SK-N-SH (cell line): ENCODE measurements around the gene UTP14C. TPM values are rescaled to one million over a fixed set of nuclear protein-coding genes. Genes with fewer than 3 reads are reported as not detected.

Source experiments
- CTCF ChIA-PET: fragments of 300-600, 350-600 bp; formaldehyde crosslinking; extraction: SDS; loops from one replicate; lab custom pipeline; 2021; lab: Yijun Ruan, JAX
- POLR2A ChIA-PET: fragments of 350-600 bp; sonication (Branson Sonifier 250); formaldehyde crosslinking; extraction: SDS; loops from one replicate; lab custom pipeline; 2020; ENCODE audit warnings: antibody characterized with exemption, inconsistent platforms; lab: Yijun Ruan, JAX
- DNase-seq: peaks from one replicate; pipeline ENCODE4 v3.0.0; 2012
- H2AFZ ChIP-seq: fragments of 200-600 bp; sonication (generic); 2 replicates; pipeline ENCODE4 v1.8.1; 2016; ENCODE audit warnings: antibody characterized with exemption, mild to moderate bottlenecking, low read depth
- H3F3A ChIP-seq: fragments of 200-600 bp; sonication (generic); replicated peaks from 2 replicates; pipeline ENCODE3; 2016; ENCODE audit warnings: antibody characterized with exemption, mild to moderate bottlenecking; ENCODE audit not compliant: insufficient read depth
- H3K27ac ChIP-seq, 2 experiments: fragments of 200-500 bp in 1 of 2; fragments of 200-600 bp in 1 of 2; sonication (Bioruptor generic) in 1 of 2; sonication (generic), shearing (Covaris generic) in 1 of 2; 2 replicates each; pipeline versions ENCODE4 v1.5.1 to v1.6.1; 2014 to 2016; ENCODE audit warnings: low read depth in 2 of 2, inconsistent platforms in 1 of 2, low read length in 1 of 2, mild to moderate bottlenecking in 1 of 2, mixed read lengths in 1 of 2
- H3K27me3 ChIP-seq: fragments of 200-600 bp; sonication (generic), shearing (Covaris generic); 2 replicates; pipeline ENCODE4 v1.6.1; 2016; ENCODE audit warnings: mixed run types; ENCODE audit not compliant: insufficient read depth
- H3K36me3 ChIP-seq, 2 experiments: fragments of 200-500 bp in 1 of 2; fragments of 200-600 bp in 1 of 2; sonication (Bioruptor generic) in 1 of 2; sonication (generic) in 1 of 2; replicated peaks in 1 of 2; 2 replicates each; pipeline versions ENCODE3 to v1.5.1; 2014 to 2016; ENCODE audit warnings: low read length in 1 of 2, mild to moderate bottlenecking in 1 of 2; ENCODE audit not compliant: insufficient read depth in 2 of 2, control insufficient read depth in 1 of 2
- H3K4me1 ChIP-seq, 2 experiments: fragments of 200-500 bp in 1 of 2; fragments of 200-600 bp in 1 of 2; sonication (Bioruptor generic) in 1 of 2; sonication (generic), shearing (Covaris generic) in 1 of 2; 2 replicates each; pipeline versions ENCODE4 v1.5.1 to v1.6.1; 2014 to 2016; ENCODE audit warnings: low read depth in 1 of 2, low read length in 1 of 2, mixed run types in 1 of 2; ENCODE audit not compliant: insufficient read depth in 2 of 2, control insufficient read depth in 1 of 2
- H3K4me2 ChIP-seq: fragments of 200-600 bp; sonication (generic), shearing (Covaris generic); 2 replicates; pipeline ENCODE4 v1.6.1; 2017; ENCODE audit warnings: mixed run types
- H3K4me3 ChIP-seq, 2 experiments: fragments of 200-500 bp in 1 of 2; fragments of 200-600 bp in 1 of 2; sonication (Bioruptor generic) in 1 of 2; sonication (generic), shearing (Covaris generic) in 1 of 2; 2 replicates each; pipeline versions ENCODE4 v1.5.1 to v1.8.1; 2014 to 2016; ENCODE audit warnings: low read depth in 2 of 2, inconsistent platforms in 1 of 2, low read length in 1 of 2, mild to moderate bottlenecking in 1 of 2, mixed read lengths in 1 of 2, moderate library complexity in 1 of 2
- H3K79me2 ChIP-seq: fragments of 200-600 bp; sonication (generic); 2 replicates; pipeline ENCODE4 v1.8.1; 2017; ENCODE audit warnings: mild to moderate bottlenecking; ENCODE audit not compliant: insufficient read depth
- H3K9ac ChIP-seq: fragments of 200-600 bp; sonication (generic); 2 replicates; pipeline ENCODE4 v1.6.1; 2017; ENCODE audit warnings: mixed run types
- H3K9me2 ChIP-seq: fragments of 200-600 bp; sonication (generic); 2 replicates; pipeline ENCODE4 v1.6.1; 2017; ENCODE audit warnings: mixed run types
- H3K9me3 ChIP-seq: fragments of 200-600 bp; sonication (generic); 2 replicates; pipeline ENCODE4 v1.6.1; 2017; ENCODE audit warnings: mixed run types, mild to moderate bottlenecking, moderate library complexity
- H4K20me1 ChIP-seq: fragments of 200-600 bp; sonication (generic); 2 replicates; pipeline ENCODE4 v1.6.1; 2017; ENCODE audit warnings: mild to moderate bottlenecking, mixed run types; ENCODE audit not compliant: insufficient read depth
- CHD2 ChIP-seq: fragments of 150-350 bp; IDR thresholded peaks from 2 replicates; pipeline ENCODE4 v1.6.1; 2018; ENCODE audit warnings: low read length; ENCODE audit not compliant: partially characterized antibody
- FOXM1 ChIP-seq: IDR thresholded peaks from 2 replicates; pipeline ENCODE4 v1.4.0; 2012; ENCODE audit warnings: low read depth, mild to moderate bottlenecking
- GABPA ChIP-seq: IDR thresholded peaks from 2 replicates; pipeline ENCODE4 v1.4.0; 2012; ENCODE audit warnings: low read depth, mild to moderate bottlenecking
- GATA2 ChIP-seq: sonication (generic); formaldehyde crosslinking; IDR thresholded peaks from 2 replicates; pipeline ENCODE4 v1.5.0; 2020; ENCODE audit warnings: mild to moderate bottlenecking, missing genetic modification reagents
- MAX ChIP-seq: IDR thresholded peaks from 2 replicates; pipeline ENCODE4 v1.4.0; 2012; ENCODE audit warnings: low read depth
- MEF2A ChIP-seq: IDR thresholded peaks from 2 replicates; pipeline ENCODE4 v1.4.0; 2012; ENCODE audit warnings: low read depth, borderline replicate concordance
- MXI1 ChIP-seq: IDR thresholded peaks from 2 replicates; pipeline ENCODE4 v1.6.1; 2012; ENCODE audit warnings: mild to moderate bottlenecking, low read depth, low read length, improper control_type of control experiment
- PBX3 ChIP-seq: IDR thresholded peaks from 2 replicates; pipeline ENCODE4; 2012
- RAD21 ChIP-seq: IDR thresholded peaks from 2 replicates; pipeline ENCODE4 v1.6.1; 2012; ENCODE audit warnings: mild to moderate bottlenecking, low read length
- REST ChIP-seq: IDR thresholded peaks from 2 replicates; pipeline ENCODE4 v1.6.1; 2012; ENCODE audit warnings: mild to moderate bottlenecking, low read depth, low read length, moderate library complexity
- RFX5 ChIP-seq: IDR thresholded peaks from 2 replicates; pipeline ENCODE4 v1.6.1; 2012; ENCODE audit warnings: mild to moderate bottlenecking, improper control_type of control experiment, low read length
- SIN3A ChIP-seq: IDR thresholded peaks from 2 replicates; pipeline ENCODE4 v1.6.1; 2012; ENCODE audit warnings: low read depth, mild to moderate bottlenecking, low read length, moderate library complexity, borderline replicate concordance
- SMC3 ChIP-seq: IDR thresholded peaks from 2 replicates; pipeline ENCODE4 v1.6.1; 2012; ENCODE audit warnings: low read depth, low read length, improper control_type of control experiment
- YY1 ChIP-seq: IDR thresholded peaks from 2 replicates; pipeline ENCODE4 v1.4.0; 2012; ENCODE audit warnings: low read depth, mild to moderate bottlenecking
- ZBTB33 ChIP-seq: IDR thresholded peaks from 2 replicates; pipeline ENCODE4 v1.4.0; 2012; ENCODE audit warnings: low read depth, borderline replicate concordance
- WGBS: methylation state at CpG from one replicate; pipeline ENCODE4 v1.1.6; 2017; ENCODE audit warnings: low lambda C conversion rate; 5-methylcytosine and 5-hydroxymethylcytosine counted together
- polyA plus RNA-seq, 3 experiments: library from polyadenylated mRNA; depleted of rRNA; stranded (reverse); fragments of >200 nt; gene quantifications; 2 replicates each; pipeline ENCODE4 v1.2.3, GENCODE V29; 2012

UTP14C gene
- polyA plus RNA-seq, 1 of the 3 experiments (the other 2 are of a cell fraction), result 5.1 TPM

- TF ChIP-seq REST, result no peak
- TF ChIP-seq MEF2A, result no peak
- no peak for TF ChIP-seq RFX5
- no peak for TF ChIP-seq SMC3
Measured at GRCh38 chr13:51976890-51977289, 47.6 kb upstream of the UTP14C start (continued).

GRCh38 chr13:51977625-51978024, 46.9 kb upstream of the UTP14C start:
- H3K4me3 ChIP-seq, result no peak overlapping the region
- TF ChIP-seq MXI1 (no peak), GATA2 (CRISPR knock-in tag) (no peak), REST (no peak), MAX (no peak), CHD2 (no peak), RAD21 (no peak), PBX3 (no peak), ZBTB33 (no peak), FOXM1 (no peak), YY1 (no peak), SIN3A (no peak), GABPA (no peak)
- no peak overlapping the region for H3K9ac ChIP-seq
- no peaks in the 10 kb centered on the region for H3K9me2 ChIP-seq
- H3F3A ChIP-seq, result no peaks in the 10 kb centered on the region
- peaks cover 5 to 7% of the 10 kb centered on the region in 2 experiments; a peak in 2 of 4 replicates for H3K4me1 ChIP-seq
- no peaks in the 10 kb centered on the region for H3K36me3 ChIP-seq
- WGBS, result 79% methylated on average over 5 of the region's 5 CpGs
- ChIA-PET POLR2A (no interaction called here), CTCF (no interaction called here)
- no peak overlapping the region for H3K27ac ChIP-seq
- H2AFZ ChIP-seq, result no peak overlapping the region
- no peaks in the 10 kb centered on the region for H3K27me3 ChIP-seq
- H3K79me2 ChIP-seq, result no peaks in the 10 kb centered on the region
- no peak overlapping the region for H3K4me2 ChIP-seq
- H3K9me3 ChIP-seq, result no peaks in the 10 kb centered on the region
- DNase-seq, result no peak
- H4K20me1 ChIP-seq, result no peaks in the 10 kb centered on the region
